Progenitor cell of endocrine pancreas (in vitro differentiated cells): ENCODE results near the gene ZNF593OS. TPM values are rescaled to one million over a fixed set of nuclear protein-coding genes. Genes with fewer than 3 reads are reported as not detected.

Source experiments
- DNase-seq: peaks from one replicate; pipeline ENCODE4 v3.0.0; 2021; ENCODE audit warnings: low spot score; ENCODE audit not compliant: unreplicated experiment
- H3K27ac Mint-ChIP-seq: 2 replicates; pipeline ENCODE4 v1.8.0; 2021; ENCODE audit warnings: mild to moderate bottlenecking, moderate library complexity, mixed read lengths
- H3K27me3 Mint-ChIP-seq: 2 replicates; pipeline ENCODE4 v1.8.0; 2021; ENCODE audit warnings: mixed read lengths
- H3K36me3 Mint-ChIP-seq: 2 replicates; pipeline ENCODE4 v1.8.0; 2022; ENCODE audit warnings: mixed read lengths; ENCODE audit not compliant: insufficient read depth
- H3K4me1 Mint-ChIP-seq: 2 replicates; pipeline ENCODE4 v1.8.0; 2021; ENCODE audit warnings: low read depth, mixed read lengths
- H3K4me3 Mint-ChIP-seq: 2 replicates; pipeline ENCODE4 v1.8.0; 2021; ENCODE audit warnings: low read depth, mild to moderate bottlenecking, moderate library complexity, mixed read lengths
- H3K9me3 Mint-ChIP-seq: 2 replicates; pipeline ENCODE4 v1.8.0; 2021; ENCODE audit warnings: low read depth, mixed read lengths
- long read RNA-seq: library from polyadenylated mRNA; unstranded; transcript quantifications from one replicate; pipeline ENCODE4 v2.0.0, GENCODE V29; 2020
- total RNA-seq: library from RNA; stranded (reverse); gene quantifications from 2 replicates; pipeline ENCODE4 v1.2.1, GENCODE V29; 2021
- TF ChIP-seq, protein P1 (sequence below): fragments of 200-600 bp; sonication (generic); IDR thresholded peaks from one replicate; pipeline ENCODE4 v1.5.0; 2021; ENCODE audit warnings: antibody characterized with exemption, mild to moderate bottlenecking; ENCODE audit not compliant: unreplicated experiment

The ZNF593OS gene
- total RNA-seq, result not detected in 2 replicates
- long read RNA-seq, result 0 reads

DNA sequence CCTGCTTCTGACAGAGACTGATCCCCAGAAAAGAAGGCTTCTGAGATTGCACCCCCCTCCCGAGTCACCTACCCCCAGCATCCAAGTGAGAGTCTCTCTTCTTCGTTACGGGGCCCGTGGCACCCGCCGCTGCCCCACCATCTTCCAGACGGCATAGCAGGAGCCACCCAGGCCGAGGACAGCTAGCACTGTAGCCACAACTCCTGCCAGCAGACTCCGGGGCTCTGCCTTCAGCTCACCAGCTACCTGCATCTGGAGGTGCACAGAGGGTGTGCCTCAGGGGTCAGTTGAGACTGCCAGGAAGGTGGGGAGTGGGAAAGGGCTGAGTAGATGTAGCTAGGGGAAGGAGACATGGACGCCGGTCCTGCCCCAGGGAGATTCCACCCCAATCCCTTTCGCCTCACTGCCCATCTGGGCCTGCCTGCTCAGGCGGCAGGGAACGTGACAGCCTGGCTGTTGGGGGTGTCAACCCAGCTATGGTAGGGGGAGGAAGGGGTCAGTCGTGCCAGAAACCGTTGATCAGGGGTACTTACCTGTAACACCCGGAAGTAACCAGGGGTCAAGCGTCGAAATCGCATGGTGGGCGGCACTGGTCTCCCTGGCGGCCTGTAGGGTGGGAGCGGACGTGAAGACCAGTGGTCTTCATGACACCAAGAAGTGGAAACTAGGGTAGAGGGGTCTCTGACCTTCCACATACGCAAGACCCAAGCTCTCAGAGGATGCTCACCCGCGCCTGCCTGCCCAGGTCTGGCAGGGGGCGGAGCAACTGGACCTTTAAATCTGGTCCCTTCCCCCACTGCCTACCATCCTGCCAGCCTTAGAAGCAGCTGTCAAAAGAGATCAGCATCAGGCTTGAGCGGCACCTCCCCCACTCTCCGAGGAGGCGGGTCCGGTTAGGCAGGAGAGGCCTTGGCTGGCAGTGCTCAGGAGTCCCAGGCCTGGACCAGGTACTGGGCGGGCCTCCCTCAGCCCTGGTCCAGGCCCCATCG lies at the start of gene ZNF593OS:
Gene ZNF593OS (minus strand): TSS at position 749 of the 989 bp plus-strand sequence. CDS start 171 bp downstream, at position 578.
- Mint-ChIP-seq H3K36me3 (no peaks in the 10 kb centered on the region), H3K27ac (peak within 1 kb of the TSS; percentile 29)

DNA sequence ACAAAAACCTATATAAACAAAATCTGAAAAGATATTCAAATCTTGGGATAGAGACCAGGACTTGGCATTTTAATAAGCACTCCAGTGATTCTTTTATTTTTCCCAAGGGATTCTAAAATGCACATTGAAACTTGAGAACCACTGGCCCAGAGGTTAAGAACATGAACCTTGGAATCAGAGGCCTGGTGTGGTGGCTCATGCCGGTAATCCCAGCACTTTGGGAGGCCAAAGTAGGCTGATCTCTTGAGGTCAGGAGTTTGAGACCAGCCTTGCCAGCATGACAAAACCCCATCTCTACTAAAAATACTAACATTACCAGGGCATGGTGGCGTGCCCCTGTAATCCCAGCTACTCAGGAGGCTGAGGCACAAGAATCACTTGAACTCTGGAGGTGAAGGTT lies 49.5 kb upstream of the ZNF593OS start:
- Mint-ChIP-seq H3K36me3 (no peaks in the 10 kb centered on the region), H3K27ac (peak overlapping the region; percentile 41), H3K4me1 (peaks cover 7% of the 10 kb centered on the region), H3K27me3 (peaks cover 18% of the 10 kb centered on the region), H3K9me3 (no peaks in the 10 kb centered on the region), H3K4me3 (no peak overlapping the region)
- no peak for DNase-seq
- TF ChIP-seq, protein P1, sequence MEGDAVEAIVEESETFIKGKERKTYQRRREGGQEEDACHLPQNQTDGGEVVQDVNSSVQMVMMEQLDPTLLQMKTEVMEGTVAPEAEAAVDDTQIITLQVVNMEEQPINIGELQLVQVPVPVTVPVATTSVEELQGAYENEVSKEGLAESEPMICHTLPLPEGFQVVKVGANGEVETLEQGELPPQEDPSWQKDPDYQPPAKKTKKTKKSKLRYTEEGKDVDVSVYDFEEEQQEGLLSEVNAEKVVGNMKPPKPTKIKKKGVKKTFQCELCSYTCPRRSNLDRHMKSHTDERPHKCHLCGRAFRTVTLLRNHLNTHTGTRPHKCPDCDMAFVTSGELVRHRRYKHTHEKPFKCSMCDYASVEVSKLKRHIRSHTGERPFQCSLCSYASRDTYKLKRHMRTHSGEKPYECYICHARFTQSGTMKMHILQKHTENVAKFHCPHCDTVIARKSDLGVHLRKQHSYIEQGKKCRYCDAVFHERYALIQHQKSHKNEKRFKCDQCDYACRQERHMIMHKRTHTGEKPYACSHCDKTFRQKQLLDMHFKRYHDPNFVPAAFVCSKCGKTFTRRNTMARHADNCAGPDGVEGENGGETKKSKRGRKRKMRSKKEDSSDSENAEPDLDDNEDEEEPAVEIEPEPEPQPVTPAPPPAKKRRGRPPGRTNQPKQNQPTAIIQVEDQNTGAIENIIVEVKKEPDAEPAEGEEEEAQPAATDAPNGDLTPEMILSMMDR, result no peak

More for the DNA sequence above, at the start of gene ZNF593OS:
- Mint-ChIP-seq H3K9me3 (no peaks in the 10 kb centered on the region), H3K4me3 (peak within 1 kb of the TSS; percentile 87), H3K27me3 (peaks cover 4% of the 10 kb centered on the region), H3K4me1 (peaks cover 4% of the 10 kb centered on the region)
- TF ChIP-seq, protein P1, result no peak
- DNase-seq, result no peak

DNA sequence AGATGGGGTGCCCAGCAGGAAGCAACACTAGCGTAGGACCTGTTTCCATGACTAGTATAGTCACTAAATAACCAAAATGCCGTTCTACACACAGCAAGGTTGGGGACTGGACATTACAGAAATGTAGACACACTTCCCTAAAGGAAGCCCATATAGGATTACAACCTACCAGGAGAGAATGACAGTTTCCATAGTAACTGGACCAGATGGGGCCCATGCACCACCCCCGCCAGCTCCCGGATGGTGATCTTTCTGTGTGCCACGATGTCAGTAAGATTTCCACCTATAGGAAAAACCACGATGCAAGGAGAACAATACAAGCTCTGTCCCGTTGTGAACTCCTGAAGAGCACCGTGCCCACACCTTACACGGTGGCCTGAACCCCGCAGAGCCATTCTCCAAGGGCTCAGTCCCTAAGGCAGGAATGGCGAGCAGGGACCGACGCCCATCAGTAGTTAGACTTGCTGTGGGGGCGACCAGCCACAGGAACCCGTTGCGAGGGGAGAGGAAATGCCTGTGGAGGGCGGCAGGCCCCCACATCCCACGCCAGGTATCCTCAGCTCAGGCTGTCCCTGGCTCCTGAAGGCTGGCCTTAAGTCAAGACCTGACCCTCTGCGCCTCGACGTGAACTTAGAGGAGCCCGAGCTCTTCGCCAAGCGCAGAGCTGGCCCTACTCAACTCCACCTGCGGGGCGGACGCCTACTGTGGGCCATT lies 48.7 kb upstream of the ZNF593OS start:
- no peaks in the 10 kb centered on the region for H3K36me3 Mint-ChIP-seq
- H3K4me1 Mint-ChIP-seq, result peaks cover 2% of the 10 kb centered on the region
- no peaks in the 10 kb centered on the region for H3K9me3 Mint-ChIP-seq
- no peak for DNase-seq
- no peak overlapping the region for H3K4me3 Mint-ChIP-seq
- H3K27ac Mint-ChIP-seq, result no peak overlapping the region
- TF ChIP-seq, protein P1, result no peak
- peaks cover 13% of the 10 kb centered on the region for H3K27me3 Mint-ChIP-seq

DNA sequence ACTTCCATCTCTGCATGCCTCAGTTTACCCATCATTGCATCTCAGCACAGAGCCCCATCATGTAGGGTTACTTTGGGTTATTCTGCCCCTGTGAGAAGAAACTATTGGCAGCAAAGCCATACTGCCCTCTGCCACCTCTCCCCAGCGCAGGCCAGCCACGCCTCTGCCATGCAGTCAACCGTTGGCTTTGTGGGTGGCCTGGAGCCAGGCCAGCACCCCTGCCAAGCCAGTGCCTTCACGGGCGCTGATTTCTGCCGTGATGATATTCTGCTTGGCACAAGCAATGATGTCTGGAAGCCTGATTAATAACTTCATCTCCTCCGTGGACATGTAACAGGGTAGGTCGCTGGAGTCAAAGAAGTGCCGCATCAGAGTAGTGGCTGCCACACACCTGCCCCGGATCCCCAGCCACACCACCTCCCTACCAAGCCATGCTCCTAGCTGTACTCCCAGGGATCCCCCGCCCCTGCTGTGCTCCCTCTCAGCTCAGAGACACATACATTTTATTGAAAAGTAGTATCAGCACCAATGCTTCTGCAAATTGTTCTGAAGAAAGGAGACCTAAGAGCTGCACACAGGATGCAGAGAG lies 47.4 kb upstream of the ZNF593OS start:
- no peaks in the 10 kb centered on the region for H3K9me3 Mint-ChIP-seq
- H3K27me3 Mint-ChIP-seq, result peaks cover 10% of the 10 kb centered on the region
- H3K4me3 Mint-ChIP-seq, result no peak overlapping the region
- H3K27ac Mint-ChIP-seq, result no peak overlapping the region
- TF ChIP-seq, protein P1, result no peak
- no peak for DNase-seq
- peaks cover 2% of the 10 kb centered on the region for H3K4me1 Mint-ChIP-seq
- H3K36me3 Mint-ChIP-seq, result no peaks in the 10 kb centered on the region

DNA sequence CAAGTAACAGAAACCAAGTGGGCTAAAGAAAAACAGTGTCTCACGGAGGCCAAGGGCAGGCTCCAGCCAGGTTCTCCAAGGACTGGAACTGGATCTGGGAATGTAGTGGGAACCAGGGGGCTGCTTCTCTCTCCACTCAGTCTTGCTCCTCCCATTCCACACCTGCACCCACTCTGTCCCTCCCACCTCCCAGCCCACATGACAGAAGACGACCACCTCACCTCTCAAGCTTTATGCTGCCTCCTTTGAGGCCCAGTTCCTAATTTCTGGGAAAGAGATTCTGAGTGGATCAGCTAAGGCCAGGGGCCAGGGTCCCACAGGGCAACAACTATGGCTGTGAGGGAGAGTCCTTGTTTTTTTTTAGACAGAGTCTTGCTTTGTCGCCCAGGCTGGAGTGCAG lies 43.6 kb upstream of the ZNF593OS start:
- no peak overlapping the region for H3K27ac Mint-ChIP-seq
- H3K36me3 Mint-ChIP-seq, result no peaks in the 10 kb centered on the region
- H3K4me1 Mint-ChIP-seq, result no peaks in the 10 kb centered on the region
- TF ChIP-seq, protein P1, result no peak
- no peaks in the 10 kb centered on the region for H3K9me3 Mint-ChIP-seq
- H3K27me3 Mint-ChIP-seq, result peaks cover 10% of the 10 kb centered on the region
- H3K4me3 Mint-ChIP-seq, result no peak overlapping the region
- no peak for DNase-seq
